Hematopoietic multipotent progenitor cell treated with erythropoietin and hydrocortisone succinate and interleukin-3 and kit ligand, for 17 days (in vitro differentiated cells): ENCODE results near the gene RAPGEF5.

Source experiments
- DNase-seq: peaks from one replicate; pipeline ENCODE4 v3.0.0-alpha.2; 2015; ENCODE audit warnings: low spot score

RAPGEF5 gene

DNA sequence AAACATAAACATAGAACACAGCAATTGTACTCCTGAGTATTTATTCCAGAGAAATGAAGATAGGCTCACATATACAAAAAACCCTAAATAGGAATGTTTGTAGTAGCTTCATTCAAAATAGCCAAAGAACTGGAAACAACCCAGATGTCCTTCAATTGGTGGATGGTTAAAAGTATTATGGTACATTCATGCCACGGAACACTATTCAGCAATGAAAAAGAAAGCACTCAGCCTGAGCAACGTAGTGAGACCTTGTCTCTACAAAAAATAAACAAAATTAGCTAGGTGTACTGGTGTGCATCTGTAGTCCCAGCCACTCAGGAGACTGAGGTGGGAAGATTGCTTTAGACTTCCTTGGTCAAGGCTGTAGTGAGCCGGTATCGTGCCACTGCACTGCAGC lies 94.4 kb downstream of the RAPGEF5 start:
- no peak for DNase-seq

DNA sequence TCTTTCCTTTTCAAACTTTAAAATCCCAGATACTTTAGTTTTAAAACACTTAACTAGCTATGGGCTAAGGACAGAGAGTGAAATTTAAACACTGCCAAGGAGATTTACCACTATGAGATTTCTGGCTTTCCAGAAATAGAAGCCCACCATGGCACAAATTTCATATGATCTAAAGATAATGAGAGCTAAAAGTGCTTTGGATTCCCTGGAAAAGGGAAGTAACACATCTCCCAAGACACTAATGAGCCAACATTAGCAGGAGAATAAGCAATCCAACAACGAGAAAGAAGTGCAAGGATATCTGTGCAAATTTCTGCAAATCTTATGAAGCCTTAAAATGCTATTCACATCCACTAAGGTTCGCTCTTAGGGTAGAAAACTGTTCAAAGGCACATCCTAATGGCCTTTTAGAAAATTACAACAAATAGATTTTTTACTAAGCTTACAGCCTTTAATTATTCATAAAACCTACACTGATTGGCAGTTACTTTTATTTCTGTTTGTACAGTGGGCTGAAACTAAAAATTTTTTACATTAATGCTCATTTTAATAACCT lies 100.3 kb downstream of the RAPGEF5 start:
- no peak for DNase-seq

DNA sequence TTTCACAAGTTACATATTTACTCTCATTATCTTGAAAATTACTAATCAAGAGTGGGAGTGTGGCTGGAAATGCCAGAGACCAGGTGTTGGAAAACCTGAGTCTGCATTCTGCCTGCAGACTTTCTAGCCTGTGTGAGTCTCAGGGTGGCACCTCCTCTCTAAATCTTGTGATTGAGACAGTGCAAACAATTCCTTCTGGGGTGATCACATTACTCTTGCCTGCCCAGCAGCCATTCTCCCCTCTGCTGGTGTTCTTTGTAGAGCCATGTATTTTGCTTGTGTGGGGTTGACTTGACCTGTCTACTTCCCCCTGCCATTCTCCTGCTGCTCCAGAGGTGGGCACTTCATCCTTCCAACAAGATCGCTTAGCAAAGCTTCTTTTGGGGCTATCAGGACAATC lies 101.1 kb downstream of the RAPGEF5 start:
- no peak for DNase-seq

DNA sequence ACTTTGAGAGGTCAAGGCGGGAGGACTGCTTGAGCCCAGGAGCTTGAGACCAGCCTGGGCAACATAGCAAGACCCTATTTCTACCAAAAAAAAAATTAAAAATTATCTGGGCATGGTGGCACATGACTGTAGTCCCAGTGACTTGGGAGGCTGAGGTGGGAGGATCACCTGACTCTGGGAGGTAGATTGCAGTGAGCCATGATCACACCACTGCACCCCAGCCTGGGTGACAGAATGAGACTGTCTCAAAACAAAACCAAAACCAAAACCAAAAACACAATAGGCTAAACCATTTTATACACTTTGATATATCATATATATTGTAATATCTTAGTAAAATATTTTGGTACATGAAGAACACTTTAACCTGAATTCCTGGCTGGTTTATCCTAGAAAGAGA lies 101.6 kb downstream of the RAPGEF5 start:
- DNase-seq: no peak

DNA sequence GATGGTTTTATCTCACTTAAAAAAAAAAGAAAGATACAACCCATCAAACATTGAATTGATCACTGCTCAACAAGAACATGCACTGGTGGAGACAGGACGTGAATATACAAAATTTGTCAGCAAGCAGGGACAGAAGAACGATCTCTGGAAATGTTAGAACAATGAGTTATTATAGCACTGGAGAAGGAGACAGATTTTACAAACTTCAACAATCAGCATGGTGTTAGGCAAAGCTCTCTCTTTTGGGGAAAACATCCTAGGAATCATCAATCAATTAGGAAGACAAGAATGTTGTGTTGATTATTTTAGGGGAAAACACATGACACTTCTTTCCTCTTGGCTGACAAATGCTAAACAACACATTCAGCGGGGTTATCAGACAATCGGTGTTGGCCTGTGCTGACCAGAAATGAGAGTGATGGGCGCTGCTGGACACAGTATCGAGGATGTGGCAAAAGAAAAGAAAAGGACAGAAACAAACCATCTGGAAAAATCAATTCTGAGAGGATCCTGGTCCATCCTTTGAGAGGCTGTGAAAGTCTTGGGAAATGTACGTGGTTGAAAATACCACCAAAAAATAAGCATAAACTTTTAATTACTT lies 103.9 kb downstream of the RAPGEF5 start:
- DNase-seq: no peak

DNA sequence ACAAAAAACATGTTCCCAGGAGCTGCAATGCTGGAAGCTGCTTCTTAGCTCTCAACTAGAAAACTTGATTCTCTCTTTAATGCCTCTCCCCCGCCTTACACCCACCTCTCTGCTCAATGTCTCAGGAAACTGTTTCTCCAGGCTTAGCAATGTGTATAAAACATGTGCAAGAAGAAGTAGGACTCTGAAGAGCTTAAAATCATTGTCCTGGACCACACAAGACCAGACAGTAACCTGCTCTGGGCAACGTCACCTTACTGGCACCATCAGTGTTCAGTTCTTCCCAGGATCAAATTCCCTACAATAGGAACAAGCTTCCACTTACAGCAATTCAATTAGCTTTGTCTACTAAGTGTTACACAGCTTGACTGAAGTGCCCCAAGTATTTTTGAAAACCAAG lies 104.9 kb downstream of the RAPGEF5 start:
- DNase-seq: no peak

DNA sequence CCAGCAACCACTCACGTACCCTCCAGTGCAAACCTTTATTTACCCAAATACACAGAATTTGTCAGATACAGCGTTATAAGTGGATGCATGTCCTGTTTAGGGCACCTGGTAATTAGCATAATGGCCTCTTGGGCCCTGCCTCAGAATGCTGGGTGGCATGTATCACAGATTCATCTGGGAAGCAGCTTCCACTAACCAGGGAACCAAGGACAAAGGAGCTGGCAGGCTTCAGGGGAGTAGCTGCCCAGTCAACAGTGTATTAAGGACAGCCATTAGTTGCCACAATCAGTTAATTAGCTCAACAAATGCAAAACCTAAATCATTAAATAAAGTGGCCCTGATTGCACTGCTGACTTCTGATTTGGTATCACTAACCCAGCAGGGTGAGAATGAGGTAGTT lies 105.7 kb downstream of the RAPGEF5 start:
- no peak for DNase-seq

DNA sequence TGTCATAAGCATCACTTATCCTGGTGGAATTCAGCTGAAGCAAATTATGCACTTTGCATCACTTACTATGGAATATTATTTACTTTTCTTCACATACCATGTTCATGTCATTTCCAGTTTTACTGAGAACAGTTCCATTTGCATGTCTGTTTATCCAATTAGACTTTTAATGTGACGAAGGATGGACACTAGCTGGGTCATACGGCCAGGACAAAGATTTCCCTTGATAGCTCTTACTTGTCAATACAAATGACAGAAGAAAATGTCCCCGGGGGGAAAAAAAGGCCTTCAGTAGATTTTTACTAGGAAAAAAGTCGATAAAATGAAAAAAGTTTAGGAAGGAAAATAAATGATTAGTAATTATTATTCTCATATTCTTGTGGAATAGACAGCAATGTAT lies 106.6 kb downstream of the RAPGEF5 start:
- DNase-seq: no peak

DNA sequence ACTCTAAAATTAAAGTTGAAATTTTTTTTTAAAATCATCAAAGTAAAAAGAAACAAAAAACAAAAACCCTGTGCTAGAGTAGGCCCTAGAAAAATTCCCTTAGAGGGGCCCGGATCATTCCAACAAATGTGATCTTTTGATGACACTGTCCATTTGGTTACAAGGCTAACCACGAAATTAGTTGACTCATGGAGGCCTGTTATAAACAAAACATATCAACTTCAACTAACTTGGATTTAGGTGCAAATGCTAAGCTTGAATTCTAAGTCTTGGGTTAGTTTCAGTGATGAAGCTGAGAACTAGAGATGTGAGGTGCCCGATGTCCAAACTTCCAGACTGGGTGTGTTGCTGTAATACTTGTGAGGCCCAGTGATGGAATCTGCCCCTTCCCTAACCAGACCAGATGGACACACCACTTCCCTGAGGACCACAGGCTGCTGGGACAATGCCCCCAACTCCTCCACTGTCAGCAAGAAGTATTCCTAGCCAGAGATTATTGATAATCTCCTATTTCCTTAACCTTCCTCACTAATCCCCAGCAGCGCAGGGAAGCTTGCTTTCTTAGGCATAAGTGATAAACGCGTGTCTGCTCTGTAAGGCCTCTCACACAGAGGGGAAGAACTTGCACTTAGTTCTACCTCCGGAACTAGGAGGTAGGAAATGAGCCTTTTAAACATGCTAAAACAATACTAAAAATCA lies 108.7 kb downstream of the RAPGEF5 start:
- DNase-seq: no peak

DNA sequence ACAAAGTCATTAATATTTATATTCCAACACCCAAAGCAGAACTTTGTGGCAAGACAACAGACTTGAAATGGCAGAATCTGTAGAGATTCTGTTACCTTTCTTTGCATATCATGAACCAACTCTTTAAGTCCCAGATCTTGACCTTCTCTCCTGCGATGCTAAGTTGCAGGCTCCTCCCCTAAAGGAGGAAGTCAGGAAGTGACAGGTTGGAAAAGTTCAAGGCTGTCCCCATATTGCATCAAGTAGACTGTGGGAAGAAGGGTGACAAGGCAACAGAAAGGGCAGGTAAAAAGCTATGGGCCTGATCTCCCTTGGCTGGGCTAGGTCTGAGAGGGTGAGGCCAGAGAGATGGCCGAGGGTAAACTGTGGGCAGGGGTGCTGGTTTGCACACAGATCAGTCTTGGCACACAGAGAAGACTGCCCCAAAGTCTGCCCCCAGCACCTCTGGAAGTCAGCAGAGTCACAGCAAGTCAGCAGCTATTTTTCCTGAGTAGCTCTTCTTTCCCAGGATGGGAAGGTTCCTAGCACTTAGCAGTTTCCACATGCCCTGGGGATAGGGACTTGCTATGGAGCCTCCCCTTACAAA lies 115.1 kb downstream of the RAPGEF5 start:
- no peak for DNase-seq

DNA sequence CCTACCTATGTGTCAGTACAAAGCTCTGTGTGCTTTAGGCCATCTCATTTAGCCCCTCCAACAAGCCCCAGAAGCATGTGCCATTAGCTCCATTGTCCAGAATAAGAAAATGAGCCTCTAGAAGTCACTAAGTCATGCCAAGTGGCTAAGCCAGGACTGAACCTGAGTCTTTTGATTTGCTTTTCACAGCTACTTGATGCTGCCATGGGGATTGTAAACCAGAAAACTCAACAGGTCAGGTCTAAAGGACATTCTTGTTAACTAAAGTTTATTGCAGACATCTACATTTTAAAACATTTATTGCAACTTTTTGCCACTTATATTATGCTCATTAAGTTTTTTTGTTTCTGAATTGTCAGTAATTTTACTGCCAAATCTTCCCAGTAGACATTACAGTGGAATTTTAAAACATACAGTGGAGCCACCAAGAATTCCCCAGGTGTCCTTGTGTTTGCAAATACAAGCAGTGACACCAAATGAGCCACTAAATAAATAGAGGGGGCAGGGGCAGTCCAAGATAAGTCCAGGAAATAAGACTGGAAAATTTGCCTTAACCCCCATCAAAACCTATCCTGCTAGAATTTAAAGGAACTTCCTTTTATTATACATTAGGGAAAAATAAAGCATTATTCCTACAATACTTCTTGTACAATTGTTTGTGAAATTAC lies 115.9 kb downstream of the RAPGEF5 start:
- no peak for DNase-seq

DNA sequence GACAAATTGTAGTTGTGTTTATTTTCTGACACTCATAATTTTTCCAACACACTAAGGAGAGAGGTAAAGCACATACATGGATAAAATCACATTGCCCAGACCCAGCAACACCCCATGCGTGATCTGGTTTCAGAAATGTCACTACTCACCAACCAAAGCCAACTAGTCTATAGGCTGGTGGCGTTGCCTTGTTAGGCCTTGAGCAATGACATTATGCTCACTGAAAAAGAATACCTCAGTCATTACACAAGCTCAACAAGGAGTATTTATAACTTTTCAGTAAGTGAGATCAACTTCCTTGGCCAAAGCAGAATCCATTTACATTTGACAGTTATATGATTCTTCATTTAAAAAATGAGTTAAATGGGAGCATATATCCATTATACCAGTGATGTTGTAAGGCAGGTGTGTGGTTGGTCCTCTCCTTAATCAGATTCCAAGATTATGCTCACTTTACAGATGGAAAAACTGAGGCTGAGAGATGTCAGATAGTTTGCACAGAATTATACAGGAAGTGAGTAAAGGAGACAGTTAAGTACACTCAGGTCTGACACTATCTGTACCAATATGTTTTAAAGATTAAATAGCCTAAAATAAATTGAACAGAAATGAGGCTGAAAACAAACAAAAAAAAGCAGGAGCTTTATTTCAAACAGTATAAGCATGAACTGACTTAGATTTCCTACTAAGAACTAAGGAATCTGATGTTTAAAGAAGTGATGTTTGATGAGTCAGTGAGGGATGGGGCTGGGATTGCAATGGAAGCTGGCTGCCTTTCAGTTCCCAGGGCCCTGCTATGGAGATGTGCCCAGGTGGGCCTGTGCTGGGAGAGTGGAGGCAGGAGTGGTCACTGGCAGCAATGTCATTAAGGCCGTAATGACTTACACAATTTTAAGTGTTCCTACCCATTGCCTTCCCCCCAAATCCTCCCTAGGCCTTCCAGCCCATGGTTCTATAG lies 118.3 kb downstream of the RAPGEF5 start:
- no peak for DNase-seq

DNA sequence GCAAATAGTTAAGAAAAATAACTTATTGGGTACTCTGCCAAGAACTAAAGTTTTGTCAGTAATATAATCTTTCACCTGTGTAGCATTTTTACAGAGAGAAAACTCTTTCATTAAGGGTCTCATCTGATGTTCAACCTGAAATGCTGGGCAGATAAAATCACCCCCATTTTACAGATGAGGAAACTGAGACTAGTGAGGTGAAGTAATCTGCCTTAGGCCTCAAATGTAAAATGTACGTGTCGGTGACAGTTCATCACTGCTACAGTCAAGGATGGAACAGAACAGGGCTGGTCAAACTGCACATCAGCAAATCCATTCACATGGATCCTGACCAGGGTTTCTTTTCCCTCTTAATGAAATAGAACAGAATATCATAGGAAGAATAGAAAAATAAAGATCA lies 121.8 kb downstream of the RAPGEF5 start:
- no peak for DNase-seq

DNA sequence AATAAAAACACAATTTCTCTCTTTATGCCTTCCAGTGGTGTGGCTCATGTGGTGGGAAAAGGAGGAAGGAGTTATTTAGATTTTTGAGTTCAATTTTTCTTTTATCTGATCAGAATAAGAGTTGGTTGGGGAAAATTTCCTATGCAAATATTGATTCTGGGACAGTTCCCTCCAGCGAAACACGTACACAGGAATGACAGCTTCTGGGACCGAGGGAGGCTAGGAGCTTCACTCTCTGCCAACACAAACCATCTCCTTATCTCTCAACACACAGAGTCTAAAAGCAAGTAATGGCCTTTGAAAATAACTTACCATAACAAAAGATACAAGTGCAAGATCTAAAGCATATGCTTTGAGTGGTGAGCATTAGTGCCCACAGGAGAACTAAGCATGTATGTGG lies 122.7 kb downstream of the RAPGEF5 start:
- DNase-seq: no peak

DNA sequence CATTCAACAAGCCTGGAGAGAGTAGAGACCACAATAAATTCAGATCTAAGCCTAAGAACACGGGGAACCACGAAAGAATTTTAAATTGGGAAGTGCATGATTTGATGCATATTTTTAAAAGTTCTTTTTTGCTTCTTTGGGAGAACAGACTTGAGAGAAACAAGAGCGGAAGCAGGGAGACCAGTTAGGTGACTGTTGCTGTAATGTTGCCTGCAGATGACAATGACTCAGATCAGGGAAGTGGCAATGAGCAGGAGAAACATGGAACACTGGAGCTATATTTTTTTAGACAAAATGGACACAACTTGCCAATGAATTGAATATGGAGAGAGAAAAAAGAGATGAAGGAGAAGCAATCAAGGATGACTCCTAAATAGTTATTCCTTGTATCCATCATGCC lies 125.1 kb downstream of the RAPGEF5 start:
- no peak for DNase-seq

DNA sequence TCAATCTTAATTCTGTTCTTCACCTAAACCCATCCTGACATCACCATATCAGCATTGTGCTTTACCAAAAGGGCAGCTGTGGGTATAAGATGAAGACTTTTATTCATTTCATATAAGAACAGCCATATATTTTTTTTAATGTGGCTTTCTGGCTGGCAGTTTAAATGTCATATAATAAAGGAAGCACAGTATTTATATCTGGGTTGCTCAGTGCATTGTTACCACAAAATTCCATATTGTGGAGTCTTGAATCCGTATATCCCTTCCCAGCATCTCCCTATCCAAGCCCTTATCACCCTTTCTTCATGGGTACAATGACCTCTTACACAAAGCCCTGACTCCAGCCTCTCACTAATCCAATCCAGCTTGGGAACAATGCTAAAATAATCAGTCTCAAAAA lies 125.8 kb downstream of the RAPGEF5 start:
- no peak for DNase-seq

DNA sequence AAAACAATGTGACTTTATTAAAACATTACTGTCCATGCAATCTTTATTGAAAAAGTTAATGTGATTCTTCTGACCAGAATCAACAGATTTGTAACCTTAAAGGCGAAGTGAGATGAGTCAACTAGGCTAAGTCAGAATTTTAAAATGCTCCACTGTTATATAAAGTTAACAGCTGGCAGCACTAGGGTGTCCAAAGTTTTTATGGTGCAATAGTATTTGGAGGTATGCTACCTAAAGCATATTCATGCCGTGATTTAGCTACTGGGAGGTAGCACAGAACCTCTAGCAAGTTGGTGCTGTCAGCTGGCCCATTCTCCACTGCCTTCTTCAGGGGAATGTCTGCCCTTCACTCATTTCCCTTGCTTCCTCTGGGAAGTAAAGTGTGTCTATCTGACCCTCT lies 126.7 kb downstream of the RAPGEF5 start:
- DNase-seq: no peak

DNA sequence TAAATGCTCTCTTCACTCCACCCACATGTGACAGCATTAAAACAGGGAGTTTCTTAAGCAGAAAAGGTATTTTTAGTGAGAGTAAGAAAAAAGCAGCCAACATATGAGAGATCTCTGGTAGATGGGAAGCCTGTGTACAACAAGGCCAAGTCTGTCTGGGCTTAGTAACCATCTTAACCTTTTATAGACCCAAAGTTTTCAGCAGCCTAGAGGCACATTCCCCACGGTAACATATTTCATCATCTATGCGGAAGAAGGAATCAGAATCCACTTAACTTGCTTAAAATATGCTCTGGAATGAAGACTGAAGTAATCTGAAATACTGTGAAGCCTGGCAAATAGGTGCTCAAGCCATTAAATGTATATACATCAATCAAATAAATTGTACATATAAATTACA lies 127.8 kb downstream of the RAPGEF5 start:
- DNase-seq: no peak

DNA sequence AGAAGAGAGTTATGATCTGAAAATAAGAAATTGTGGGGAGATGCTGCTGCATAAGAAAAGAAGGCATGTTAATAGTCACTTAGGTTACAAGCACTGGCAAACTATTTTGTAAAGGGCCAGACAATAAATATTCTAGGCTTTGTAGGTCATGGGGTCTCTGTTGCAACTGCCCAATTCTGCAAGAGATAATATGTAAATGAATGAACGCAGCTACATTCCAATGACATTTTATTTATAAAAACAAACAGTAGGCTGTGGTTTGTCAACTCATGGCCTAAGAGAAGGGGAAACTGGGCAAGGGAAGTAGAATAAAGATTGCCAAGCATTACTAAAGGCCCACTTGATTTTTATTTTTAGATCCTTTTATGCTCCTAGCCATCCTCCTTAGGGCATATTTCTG lies 133.1 kb downstream of the RAPGEF5 start:
- DNase-seq: no peak

DNA sequence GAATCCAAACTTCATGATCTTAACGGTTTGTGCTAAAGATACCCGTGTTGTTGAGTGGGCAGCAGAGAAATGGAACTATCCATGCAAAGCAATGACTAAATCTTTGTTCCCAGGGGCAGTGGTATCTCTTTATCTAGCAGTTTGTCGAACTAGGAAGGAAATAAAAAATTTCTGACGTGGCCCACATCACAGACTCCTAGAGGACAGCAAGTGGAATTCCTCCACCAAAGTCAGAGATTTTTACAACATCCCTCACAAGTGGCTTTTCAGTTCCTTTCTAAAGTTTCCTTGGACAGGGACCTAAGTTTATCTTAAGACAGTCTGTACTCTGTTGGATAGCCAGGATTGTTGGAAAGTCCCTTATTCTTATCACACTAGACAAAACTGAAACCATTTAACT lies 136.0 kb downstream of the RAPGEF5 start:
- no peak for DNase-seq

DNA sequence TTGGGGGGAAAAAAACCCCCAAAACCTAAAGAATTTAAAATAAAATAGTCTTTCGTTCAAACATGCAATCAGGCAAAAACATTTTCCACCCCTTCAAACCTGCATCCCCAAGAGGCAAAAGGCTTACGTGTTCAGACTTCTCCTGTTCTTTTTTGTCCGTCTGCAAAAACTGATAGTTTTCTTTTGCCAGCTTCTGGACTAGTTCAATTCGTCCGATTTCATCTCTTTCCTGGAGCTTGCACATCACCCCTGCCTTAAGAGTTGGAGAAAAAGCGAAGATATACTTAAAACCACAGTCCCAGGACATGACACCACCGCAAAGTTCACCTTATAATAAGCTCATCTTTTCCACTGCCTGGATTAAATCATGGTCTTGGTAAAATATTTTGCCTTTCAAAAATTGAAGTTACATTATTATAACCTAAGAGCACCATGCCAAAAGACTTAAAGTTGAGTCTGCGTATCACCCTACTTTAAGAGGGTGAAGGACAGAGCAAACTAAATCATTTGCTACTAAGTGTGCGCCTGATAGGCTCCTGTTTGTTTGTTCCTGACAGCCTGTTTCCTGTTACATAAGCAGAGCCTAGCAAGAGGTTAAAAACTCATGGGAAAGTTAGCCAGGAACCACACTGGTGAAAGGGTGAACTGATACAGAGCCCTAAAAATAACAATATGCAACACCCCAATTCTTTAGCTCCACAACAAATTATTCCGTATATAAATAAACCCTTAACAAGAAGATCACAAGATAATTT lies 137.0 kb downstream of the RAPGEF5 start:
- no peak for DNase-seq
